ENCODE results near the gene RAB10. TPM values are rescaled to one million over a fixed set of nuclear protein-coding genes. Genes with fewer than 3 reads are reported as not detected.
A peak's percentile ranks its signal among the peaks of the same experiment; 100 is the strongest.

RAB10 gene
- total and polyA plus RNA-seq, 2 of the 13 experiments (the other 11 are each of a cell fraction or from before 2014, with no cell fraction given): 48.2 to 120 TPM

DNA sequence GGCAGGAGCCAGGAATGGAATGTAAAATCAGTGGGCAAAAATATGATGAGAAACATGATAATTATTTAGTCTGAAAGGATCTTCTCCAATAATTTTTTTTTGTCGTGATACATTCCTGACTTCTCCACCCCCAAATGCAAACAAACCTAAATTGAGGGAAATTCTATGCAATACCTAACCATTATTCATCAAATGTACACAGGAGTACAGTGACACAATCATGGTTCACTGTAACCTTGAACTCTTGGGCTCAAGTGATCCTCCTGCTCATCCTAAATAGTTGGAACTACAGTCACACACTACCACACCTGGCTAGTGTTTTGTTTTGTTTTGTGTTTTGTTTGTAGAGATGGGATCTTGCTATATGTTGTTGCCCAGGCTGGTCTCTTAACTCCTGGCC lies 46.5 kb downstream of the RAB10 start (continued):
- TF ChIP-seq ZBTB37 (CRISPR knock-in tag; IDR thresholded peaks at IDR 0.05): no peak
- peak; percentile 77 for TF ChIP-seq POGZ (CRISPR knock-in tag; IDR thresholded peaks at IDR 0.05)
- peak; percentile 91 for TF ChIP-seq GFI1 (CRISPR knock-in tag; IDR thresholded peaks at IDR 0.05; ENCODE audit: borderline replicate concordance)
- TF ChIP-seq ATF4 (CRISPR knock-in tag; IDR thresholded peaks at IDR 0.05): peak in 1 of 2 experiments; percentile 82; a peak in 2 of 4 replicates
- no peak for TF ChIP-seq FOXC1 (CRISPR knock-in tag; IDR thresholded peaks at IDR 0.05; ENCODE audit: borderline replicate concordance)
- peak; percentile 86; the same call in 1 of the 2 replicates for TF ChIP-seq DNMT3B (CRISPR knock-in tag; conservative IDR thresholded peaks at IDR 0.05)
- TF ChIP-seq SNAPC2 (CRISPR knock-in tag; IDR thresholded peaks at IDR 0.05): no peak
- TF ChIP-seq ZNF367 (CRISPR knock-in tag; IDR thresholded peaks at IDR 0.05; ENCODE audit: borderline replicate concordance): no peak
- TF ChIP-seq PATZ1 (CRISPR knock-in tag; IDR thresholded peaks at IDR 0.05): 0 out of 2 replicates have a peak, but pooled peaks have one; percentile 33
- no peak for TF ChIP-seq XRCC5 (optimal IDR thresholded peaks at IDR 0.05; ENCODE audit: low read length)
- no peak for TF ChIP-seq ZNF530 (CRISPR knock-in tag; IDR thresholded peaks at IDR 0.05; ENCODE audit: low read depth)
- TF ChIP-seq NCOA2 (CRISPR knock-in tag; IDR thresholded peaks at IDR 0.05): peak; percentile 82
- TF ChIP-seq THAP11 (CRISPR knock-in tag; IDR thresholded peaks at IDR 0.05): peak; percentile 74
- peak; percentile 62; the same call in 1 of the 2 replicates for TF ChIP-seq ZSCAN5A (CRISPR knock-in tag; IDR thresholded peaks at IDR 0.05; ENCODE audit: borderline replicate concordance)
- TF ChIP-seq, protein P1, sequence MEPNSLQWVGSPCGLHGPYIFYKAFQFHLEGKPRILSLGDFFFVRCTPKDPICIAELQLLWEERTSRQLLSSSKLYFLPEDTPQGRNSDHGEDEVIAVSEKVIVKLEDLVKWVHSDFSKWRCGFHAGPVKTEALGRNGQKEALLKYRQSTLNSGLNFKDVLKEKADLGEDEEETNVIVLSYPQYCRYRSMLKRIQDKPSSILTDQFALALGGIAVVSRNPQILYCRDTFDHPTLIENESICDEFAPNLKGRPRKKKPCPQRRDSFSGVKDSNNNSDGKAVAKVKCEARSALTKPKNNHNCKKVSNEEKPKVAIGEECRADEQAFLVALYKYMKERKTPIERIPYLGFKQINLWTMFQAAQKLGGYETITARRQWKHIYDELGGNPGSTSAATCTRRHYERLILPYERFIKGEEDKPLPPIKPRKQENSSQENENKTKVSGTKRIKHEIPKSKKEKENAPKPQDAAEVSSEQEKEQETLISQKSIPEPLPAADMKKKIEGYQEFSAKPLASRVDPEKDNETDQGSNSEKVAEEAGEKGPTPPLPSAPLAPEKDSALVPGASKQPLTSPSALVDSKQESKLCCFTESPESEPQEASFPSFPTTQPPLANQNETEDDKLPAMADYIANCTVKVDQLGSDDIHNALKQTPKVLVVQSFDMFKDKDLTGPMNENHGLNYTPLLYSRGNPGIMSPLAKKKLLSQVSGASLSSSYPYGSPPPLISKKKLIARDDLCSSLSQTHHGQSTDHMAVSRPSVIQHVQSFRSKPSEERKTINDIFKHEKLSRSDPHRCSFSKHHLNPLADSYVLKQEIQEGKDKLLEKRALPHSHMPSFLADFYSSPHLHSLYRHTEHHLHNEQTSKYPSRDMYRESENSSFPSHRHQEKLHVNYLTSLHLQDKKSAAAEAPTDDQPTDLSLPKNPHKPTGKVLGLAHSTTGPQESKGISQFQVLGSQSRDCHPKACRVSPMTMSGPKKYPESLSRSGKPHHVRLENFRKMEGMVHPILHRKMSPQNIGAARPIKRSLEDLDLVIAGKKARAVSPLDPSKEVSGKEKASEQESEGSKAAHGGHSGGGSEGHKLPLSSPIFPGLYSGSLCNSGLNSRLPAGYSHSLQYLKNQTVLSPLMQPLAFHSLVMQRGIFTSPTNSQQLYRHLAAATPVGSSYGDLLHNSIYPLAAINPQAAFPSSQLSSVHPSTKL (CRISPR knock-in tag; IDR thresholded peaks at IDR 0.05): peak; percentile 95
- no peak for TF ChIP-seq ZNF550 (CRISPR knock-in tag; IDR thresholded peaks at IDR 0.05; ENCODE audit: borderline replicate concordance)
- TF ChIP-seq NR2C2 (CRISPR knock-in tag; IDR thresholded peaks at IDR 0.05; ENCODE audit: borderline replicate concordance): peak; percentile 71
- 0 out of 2 replicates have a peak, but pooled peaks have one; percentile 26 for TF ChIP-seq GATAD1 (CRISPR knock-in tag; IDR thresholded peaks at IDR 0.05)
- TF ChIP-seq FOXA1 (IDR thresholded peaks at IDR 0.05): peak; percentile 84
- TF ChIP-seq FOXA1 (CRISPR knock-in tag; IDR thresholded peaks at IDR 0.05): peak; percentile 95
- no peak for TF ChIP-seq PRMT3 (CRISPR knock-in tag; IDR thresholded peaks at IDR 0.05; ENCODE audit: borderline replicate concordance, low read depth)
- 0 out of 2 replicates have a peak, but pooled peaks have one; percentile 21 for TF ChIP-seq ERF (CRISPR knock-in tag; IDR thresholded peaks at IDR 0.05)

Data from HepG2 (cell line).